Cardiac muscle cell (in vitro differentiated cells and primary cell): ENCODE data around the gene VEPH1. TPM values are rescaled to one million over a fixed set of nuclear protein-coding genes. Genes with fewer than 3 reads are reported as not detected.

Source experiments
- DNase-seq, 2 donors: peaks; one replicate each; pipeline versions ENCODE4 v3.0.0 to v3.0.0-alpha.2; 2010 to 2017; ENCODE audit warnings: low read depth in 1 of 2, low spot score in 1 of 2
- H3K27ac ChIP-seq: fragments of 200-600 bp; sonication (generic); 2 replicates; pipeline ENCODE4 v1.5.1; 2016
- H3K27me3 ChIP-seq: fragments of 200-600 bp; sonication (generic); 2 replicates; pipeline ENCODE4 v1.6.0; 2016; ENCODE audit warnings: control low read depth
- H3K36me3 ChIP-seq: fragments of 200-600 bp; sonication (generic); 2 replicates; pipeline ENCODE4 v1.5.1; 2016; ENCODE audit warnings: control low read depth
- H3K4me1 ChIP-seq: fragments of 200-600 bp; sonication (generic); 2 replicates; pipeline ENCODE4 v1.8.1; 2017; ENCODE audit warnings: low read depth, mild to moderate bottlenecking, mixed run types
- H3K4me3 ChIP-seq: fragments of 200-600 bp; sonication (generic); 2 replicates; pipeline ENCODE4 v1.5.1; 2016; ENCODE audit warnings: mild to moderate bottlenecking
- H3K9me3 ChIP-seq: fragments of 200-600 bp; sonication (generic); 2 replicates; pipeline ENCODE4 v1.5.1; 2017; ENCODE audit warnings: low read depth, mild to moderate bottlenecking, control low read depth
- CTCF ChIP-seq: IDR thresholded peaks from 2 replicates; pipeline ENCODE4 v1.5.1; 2012; ENCODE audit warnings: low read depth, mild to moderate bottlenecking, low read length
- polyA plus RNA-seq: library from polyadenylated mRNA; unstranded; fragments of >200 nt; fragmentation: Nextera tagmentation; extraction: Ambion mirVana; gene quantifications from 2 replicates; pipeline ENCODE4 v1.2.1, GENCODE V29; 2016
- total RNA-seq: library from RNA; depleted of rRNA; stranded (reverse); fragments of >200 nt; gene quantifications from 2 replicates; pipeline ENCODE4 v1.2.3, GENCODE V29; 2016

The VEPH1 gene
- total and polyA plus RNA-seq, 2 experiments from 2014 or later = 1.1 to 1.7 TPM

DNA sequence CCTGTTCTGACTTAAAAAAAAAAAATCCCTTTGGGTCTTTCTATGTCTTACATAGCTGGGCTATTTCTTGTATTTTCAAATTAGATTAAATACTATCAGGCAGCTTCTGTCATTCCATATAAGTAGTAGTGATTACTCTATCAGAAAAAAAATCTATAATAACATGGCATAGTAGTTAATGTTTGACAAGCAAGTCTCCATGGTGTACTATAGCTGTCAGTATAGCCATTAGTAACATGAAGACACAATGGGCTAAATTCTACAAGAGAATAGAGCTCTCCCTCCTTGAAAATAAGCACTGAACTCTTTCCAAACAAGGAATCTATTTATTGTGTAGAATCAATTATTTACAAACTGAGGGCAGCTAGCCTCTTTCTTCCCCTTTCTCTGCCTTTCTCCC lies 19.4 kb upstream of the VEPH1 start:
- Histone ChIP-seq H3K27ac (no peak overlapping the region), H3K9me3 (no peaks in the 10 kb centered on the region), H3K27me3 (no peaks in the 10 kb centered on the region), H3K4me3 (no peak overlapping the region), H3K4me1 (no peaks in the 10 kb centered on the region), H3K36me3 (no peaks in the 10 kb centered on the region)
- DNase-seq = no peak
- TF ChIP-seq CTCF = no peak

DNA sequence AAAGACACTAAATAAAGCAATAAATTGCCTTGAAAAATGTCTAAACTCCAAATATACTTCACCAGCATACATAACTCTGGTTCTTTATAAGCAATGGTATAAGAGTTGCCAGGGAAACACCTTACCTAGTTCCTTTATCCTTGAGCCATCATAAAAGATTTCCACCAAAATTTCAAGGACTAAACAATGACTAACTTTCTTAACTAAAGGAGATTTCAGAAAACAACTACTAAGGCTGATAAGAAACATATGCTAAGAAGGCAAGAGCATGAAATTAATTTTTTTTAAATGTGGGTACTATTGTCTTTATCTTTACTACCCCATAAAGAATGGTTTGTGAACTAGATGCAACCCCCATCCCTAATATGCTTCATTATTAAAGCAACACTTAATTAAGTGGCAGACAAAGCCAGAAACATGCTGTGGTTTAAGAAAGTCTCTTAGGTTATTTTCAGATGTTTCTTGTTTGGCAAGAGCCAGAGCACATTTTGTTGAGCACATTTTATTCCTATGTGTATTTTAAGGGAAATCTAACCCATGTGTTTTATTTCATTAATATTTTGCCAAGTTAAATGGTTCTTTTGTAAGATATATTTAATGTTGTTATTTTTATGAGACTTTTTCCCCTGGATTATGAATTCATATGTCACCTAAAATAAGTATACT lies 17.4 kb upstream of the VEPH1 start:
- TF ChIP-seq CTCF = no peak
- Histone ChIP-seq H3K36me3 (no peaks in the 10 kb centered on the region), H3K4me1 (no peaks in the 10 kb centered on the region), H3K27ac (no peak overlapping the region), H3K4me3 (no peak overlapping the region), H3K27me3 (no peaks in the 10 kb centered on the region), H3K9me3 (no peaks in the 10 kb centered on the region)
- DNase-seq = no peak

DNA sequence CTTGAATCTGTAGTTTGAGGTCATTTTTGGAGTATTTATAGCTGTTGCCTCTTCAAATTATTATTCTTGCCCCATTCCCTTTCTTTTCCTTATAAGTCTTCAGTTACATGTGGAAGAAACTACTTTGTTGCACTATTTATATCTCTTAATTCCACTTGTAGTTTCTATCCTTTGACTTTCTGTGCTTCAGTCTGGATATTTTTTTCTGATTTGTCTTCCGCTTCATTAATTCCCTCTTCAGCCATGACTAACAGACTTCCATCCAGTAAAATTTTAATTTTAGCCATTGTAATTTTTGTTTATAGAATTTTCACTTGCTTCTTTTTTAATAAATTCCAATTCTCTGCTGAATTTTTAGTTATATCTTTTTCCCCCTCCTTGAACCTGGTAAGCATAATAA lies 15.7 kb upstream of the VEPH1 start:
- no peak for DNase-seq
- no peak for TF ChIP-seq CTCF
- Histone ChIP-seq H3K27me3 (no peaks in the 10 kb centered on the region), H3K4me3 (no peak overlapping the region), H3K27ac (no peak overlapping the region), H3K36me3 (no peaks in the 10 kb centered on the region), H3K9me3 (no peaks in the 10 kb centered on the region), H3K4me1 (no peaks in the 10 kb centered on the region)

- Histone ChIP-seq H3K4me3 (no peak overlapping the region), H3K9me3 (no peaks in the 10 kb centered on the region), H3K36me3 (no peaks in the 10 kb centered on the region), H3K27me3 (no peaks in the 10 kb centered on the region), H3K4me1 (no peaks in the 10 kb centered on the region), H3K27ac (no peak overlapping the region)
- no peak for DNase-seq
- no peak for TF ChIP-seq CTCF
Observed at GRCh38 chr3:157516928-157517327, 13.7 kb upstream of the VEPH1 start.

DNA sequence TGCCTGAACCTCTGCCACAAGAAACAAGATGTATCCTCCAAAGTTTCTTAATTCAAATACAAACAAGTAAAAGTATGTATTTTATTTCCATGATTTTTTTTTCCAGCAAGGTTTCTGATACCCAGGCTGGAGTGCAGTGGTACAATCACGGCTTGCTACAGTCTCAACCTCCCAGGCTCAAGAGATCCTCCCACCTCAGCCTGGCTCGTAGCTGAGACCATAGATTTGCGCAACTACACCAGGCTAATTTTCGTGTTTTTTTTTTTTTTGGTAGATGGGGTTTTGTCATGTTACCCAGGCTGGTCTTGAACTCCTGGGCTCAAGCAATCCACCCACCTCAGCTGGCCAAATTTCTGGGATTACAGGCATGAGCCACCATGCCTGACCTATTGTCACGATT lies 12.2 kb upstream of the VEPH1 start:
- Histone ChIP-seq H3K36me3 (no peaks in the 10 kb centered on the region), H3K9me3 (no peaks in the 10 kb centered on the region), H3K4me1 (no peaks in the 10 kb centered on the region), H3K27me3 (no peaks in the 10 kb centered on the region), H3K4me3 (no peak overlapping the region), H3K27ac (no peak overlapping the region)
- DNase-seq = peak in 1 of 2 donors; percentile 67
- no peak for TF ChIP-seq CTCF
